ENCODE results near the gene SOX5. TPM values are rescaled to one million over a fixed set of nuclear protein-coding genes. Genes with fewer than 3 reads are reported as not detected.

Gene SOX5
- total RNA-seq, 1 experiment from 2014 or later, result 4.1 TPM

- DNase-seq (ENCODE audit: low read depth), result no peak
Observed at GRCh38 chr12:23488130-23488529, 461.3 kb downstream of the SOX5 start.

- peak; percentile 66 for DNase-seq (ENCODE audit: low read depth)
Observed at GRCh38 chr12:23484238-23484637, 465.2 kb downstream of the SOX5 start.

GRCh38 chr12:23482571-23482970, 466.9 kb downstream of the SOX5 start:
- peak; percentile 55 for DNase-seq (ENCODE audit: low read depth)

All from M059J (cell line).